H54 (cell line): Measurements from ENCODE around the gene LAMB1.

Experiments
- DNase-seq: peaks from one replicate; pipeline ENCODE4 v3.0.0; 2011; ENCODE audit warnings: low spot score, mixed read lengths; ENCODE audit not compliant: insufficient read length
- FAIRE-seq: peaks from 3 replicates; lab custom pipeline; 2011; peaks lifted over from hg19 to GRCh38; lab: Jason Lieb, UNC
- POLR2A ChIP-seq: IDR thresholded peaks from 2 replicates; pipeline ENCODE4 v1.6.1; 2011; ENCODE audit warnings: low read depth, mild to moderate bottlenecking, low read length

LAMB1 gene

DNA sequence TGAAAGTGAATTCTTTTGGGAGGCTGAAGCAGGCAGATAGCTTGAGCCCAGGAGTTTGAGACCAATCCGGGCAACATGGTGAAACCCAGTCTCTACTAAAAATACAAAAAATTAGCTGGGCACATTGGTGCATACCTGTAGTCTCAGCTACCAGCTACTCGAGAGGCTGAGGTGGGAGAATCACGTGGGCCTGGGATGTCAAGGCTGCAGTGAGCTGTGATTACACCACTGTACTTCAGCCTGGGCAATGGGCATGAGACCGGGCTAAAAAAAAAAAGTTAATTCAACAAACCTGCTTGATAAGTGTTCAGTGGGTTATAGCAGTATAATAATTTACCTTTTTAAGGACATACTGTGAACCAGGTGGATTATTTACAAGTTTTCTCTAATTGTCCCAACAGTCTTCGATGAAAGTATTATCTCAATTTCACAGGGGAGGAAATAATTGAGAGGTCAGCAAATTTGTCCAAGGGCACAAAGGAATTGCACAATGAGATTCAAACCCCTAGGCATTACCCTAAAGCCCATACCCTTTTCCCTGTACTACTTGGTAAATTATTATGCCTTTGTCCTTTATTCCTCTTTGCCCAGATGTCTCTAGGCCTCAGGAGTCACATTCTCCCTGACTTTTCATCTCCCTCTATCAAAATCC, 125.1 kb downstream of the LAMB1 start:
- TF ChIP-seq POLR2A, result no peak
- FAIRE-seq, result no peak
- DNase-seq, result no peak

DNA sequence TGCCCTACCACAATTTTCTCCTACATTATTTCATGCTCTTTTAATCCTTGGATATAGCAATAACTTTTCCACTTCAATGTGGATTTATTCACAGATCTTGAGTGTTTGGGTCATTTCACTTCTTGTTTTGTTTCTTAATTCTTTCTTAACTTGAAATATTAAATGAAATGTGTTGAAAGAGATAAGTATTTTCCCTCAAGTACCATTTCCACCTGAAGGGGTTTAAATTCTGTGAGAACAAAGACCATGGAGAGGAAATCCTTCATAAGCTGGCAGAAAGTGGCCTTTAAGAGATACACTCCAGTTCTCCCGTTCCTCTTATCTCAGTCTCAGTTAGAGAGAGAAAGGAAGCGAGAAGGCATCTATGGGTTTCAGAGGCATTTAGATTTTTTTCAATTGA, 126.0 kb downstream of the LAMB1 start:
- TF ChIP-seq POLR2A, result no peak
- no peak for FAIRE-seq
- DNase-seq, result no peak

DNA sequence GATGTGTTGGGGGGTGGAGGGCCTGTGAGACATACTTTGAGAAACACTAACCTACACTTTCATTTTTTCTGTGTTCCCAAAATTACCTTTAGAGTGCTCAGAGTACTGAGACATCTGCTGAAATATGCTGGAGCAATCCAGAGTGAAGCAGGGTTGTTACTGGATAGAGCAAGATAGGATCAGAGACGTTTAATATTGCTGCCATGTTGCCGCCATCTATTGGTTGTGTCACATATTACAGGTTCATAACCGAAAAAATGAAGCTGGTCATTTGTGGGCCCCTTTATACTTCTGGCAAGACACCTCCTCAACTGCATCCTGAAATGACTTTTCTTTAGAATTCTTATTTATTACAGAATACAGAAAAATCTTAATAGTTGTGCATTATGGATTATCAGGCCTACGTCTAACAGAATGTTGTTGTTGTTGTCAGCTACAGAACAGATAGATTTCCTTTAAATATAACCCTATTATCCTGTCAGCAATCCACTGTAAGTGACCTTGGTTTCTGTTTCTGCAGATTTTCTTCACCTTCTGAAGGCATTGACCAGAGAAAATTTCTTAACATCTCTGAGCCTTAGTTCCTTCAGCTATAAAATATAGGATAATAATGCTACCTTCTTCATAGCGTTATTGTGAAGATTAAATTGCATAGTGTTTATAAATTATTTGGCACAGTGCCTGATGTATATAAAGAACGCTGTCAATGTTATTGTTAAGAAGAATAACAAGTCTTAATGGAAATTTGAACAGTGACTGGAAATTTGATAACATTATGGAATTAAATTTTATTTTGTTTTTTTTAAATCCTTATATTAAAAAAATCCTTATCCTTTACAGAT, 128.1 kb downstream of the LAMB1 start:
- DNase-seq, result no peak
- no peak for TF ChIP-seq POLR2A
- FAIRE-seq, result peak; percentile 33

DNA sequence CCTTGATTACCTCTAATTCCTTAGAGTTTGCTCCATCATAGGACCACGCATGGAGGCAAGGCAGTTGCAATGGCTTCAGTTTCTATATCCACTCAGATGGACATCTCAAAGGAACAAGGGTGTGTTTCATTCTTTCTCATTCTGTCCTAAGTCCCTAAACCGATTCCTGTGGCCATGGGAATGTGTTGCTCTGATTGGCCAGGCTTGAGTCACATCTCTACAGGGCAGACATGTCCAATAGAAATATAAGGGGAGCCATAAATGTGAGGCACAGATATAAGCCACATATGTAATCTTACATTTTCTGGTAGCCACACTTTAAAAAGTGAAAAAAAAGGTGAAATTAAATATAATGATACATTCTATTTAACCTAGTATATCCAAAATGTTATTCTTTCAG, 128.8 kb downstream of the LAMB1 start:
- FAIRE-seq (no peak), DNase-seq (no peak)
- TF ChIP-seq POLR2A, result no peak
